ENCODE results near the gene MTG2.

DNA sequence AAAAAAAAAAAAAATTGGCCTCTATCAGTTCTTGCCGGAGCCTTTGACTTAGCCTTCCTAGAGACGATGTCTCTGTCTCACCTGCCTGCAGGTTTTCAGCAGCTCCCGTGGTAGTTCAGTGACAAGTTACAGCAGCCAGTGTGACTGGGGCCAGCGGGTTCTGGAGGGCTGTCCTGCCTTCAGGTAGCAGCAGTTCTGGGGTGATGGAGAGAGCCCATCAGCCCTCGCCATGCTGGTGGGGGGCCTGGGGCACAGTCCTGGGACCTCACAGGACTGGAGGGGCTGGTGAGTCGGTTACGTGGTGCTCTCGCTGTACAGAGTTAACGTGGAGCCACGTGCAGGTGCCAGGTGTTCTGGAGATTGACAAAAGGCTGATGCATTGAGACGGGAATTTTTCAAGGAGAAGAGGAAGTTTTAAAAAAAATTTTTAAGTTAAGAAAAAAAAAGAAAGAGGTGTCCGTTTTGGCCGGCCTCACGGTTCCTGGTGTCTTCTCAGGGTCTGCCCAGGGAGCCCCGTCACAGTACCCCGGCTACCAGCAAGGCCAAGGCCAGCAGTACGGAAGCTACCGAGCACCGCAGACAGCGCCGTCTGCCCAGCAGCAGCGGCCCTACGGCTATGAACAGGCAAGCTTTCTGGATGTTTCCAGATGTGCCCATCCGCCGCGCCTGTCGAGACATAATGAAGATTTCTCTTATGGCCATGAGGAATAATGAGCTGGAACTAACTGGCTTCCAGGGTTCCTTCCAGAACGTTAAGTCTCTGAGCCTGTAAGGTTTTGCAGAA, 8.6 kb upstream of the MTG2 start:
- TF ChIP-seq CTCF (IDR thresholded peaks at IDR 0.05) (no peak), POLR2A (IDR thresholded peaks at IDR 0.05) (no peak)
